ENCODE data around the gene LCOR.

DNA sequence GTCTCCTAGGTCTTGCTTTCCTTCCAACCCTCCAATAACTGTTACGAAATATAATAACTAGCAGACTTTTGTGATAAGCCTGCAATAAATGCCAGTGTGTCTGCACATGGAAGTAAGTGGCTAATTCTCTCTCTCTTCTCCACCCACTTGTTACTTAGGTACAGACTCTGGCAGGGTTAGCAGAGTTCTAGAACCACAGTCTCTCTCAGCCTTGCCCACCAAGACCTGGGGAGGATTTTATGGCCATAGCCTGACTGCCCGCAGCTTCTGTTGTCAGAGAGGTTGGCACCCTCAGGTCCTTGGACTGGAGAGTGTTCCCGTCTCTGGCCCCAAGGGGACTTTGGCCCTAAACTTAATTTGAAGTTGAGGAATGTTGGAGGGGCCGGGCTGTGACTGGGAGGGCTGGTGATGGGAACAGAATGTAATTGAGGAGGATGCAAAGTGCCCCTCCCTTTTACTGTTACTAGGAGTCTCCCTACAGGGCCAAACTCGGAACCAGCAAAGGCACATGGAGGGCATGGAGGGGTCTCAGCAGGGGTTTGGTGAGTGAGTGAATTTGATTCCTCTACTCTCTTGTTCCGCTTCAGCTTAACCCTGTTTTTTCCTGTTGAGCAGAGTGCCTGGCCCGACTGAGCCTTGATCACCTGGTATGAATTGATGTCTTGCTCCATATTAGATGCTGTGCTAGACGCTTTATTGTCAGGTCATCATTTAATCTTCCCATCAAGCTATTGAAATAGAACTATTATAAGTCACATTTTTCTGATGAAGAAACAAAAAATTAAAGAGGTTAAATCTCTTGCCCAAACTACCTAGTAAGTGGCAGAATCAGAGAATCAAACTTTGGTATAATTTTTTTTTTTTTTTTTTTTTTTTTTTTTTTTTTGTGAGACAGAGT, 37.0 kb upstream of the LCOR start:
- TF ChIP-seq EP300 (IDR thresholded peaks at IDR 0.05; ENCODE audit: borderline replicate concordance) (no peak), TEAD4 (IDR thresholded peaks at IDR 0.05) (no peak), TAF1 (IDR thresholded peaks at IDR 0.05; ENCODE audit: low read depth) (no peak), CREB1 (IDR thresholded peaks at IDR 0.05; ENCODE audit: low read depth) (no peak), YY1 (IDR thresholded peaks at IDR 0.05; ENCODE audit: low read depth) (no peak), CEBPB (IDR thresholded peaks at IDR 0.05) (no peak), RAD21 (IDR thresholded peaks at IDR 0.05; ENCODE audit: low read depth) (no peak)
